Fibroblast of gingiva (primary cell): ENCODE data around the gene HLA-A.

Experiments used
- DNase-seq: peaks from one replicate; pipeline ENCODE4 v3.0.0-alpha.2; 2011; ENCODE audit warnings: low read depth

The HLA-A gene

DNA sequence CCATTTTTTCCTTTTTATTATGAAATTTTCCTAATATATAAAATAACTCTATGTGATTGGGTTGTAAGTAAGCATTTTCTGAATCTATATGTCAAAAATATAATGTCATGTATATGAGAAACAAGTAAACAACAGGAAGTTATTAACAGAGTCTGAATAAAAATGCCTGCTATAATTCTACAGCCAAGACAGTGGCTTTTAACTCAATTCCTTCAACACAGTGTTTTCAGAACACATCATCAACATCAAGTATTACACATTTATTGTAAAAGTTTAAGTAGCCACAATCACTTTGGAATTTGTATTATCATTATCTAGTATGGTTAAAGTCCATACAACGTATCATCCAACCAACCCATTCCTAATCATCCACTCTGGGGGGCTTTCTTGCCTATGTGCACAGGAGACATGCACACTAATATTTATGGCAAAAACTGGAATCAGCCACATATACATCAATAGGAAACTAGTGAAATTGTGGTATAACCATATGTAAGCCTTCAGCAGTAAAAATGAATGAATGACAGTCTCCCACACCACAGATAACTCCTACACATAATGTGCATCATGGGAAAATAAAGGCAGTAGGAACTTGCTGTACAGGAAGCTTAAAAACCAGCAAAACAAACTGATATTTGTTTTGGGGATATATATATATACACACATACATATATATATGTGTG, 6.9 kb upstream of the HLA-A start:
- no peak for DNase-seq

DNA sequence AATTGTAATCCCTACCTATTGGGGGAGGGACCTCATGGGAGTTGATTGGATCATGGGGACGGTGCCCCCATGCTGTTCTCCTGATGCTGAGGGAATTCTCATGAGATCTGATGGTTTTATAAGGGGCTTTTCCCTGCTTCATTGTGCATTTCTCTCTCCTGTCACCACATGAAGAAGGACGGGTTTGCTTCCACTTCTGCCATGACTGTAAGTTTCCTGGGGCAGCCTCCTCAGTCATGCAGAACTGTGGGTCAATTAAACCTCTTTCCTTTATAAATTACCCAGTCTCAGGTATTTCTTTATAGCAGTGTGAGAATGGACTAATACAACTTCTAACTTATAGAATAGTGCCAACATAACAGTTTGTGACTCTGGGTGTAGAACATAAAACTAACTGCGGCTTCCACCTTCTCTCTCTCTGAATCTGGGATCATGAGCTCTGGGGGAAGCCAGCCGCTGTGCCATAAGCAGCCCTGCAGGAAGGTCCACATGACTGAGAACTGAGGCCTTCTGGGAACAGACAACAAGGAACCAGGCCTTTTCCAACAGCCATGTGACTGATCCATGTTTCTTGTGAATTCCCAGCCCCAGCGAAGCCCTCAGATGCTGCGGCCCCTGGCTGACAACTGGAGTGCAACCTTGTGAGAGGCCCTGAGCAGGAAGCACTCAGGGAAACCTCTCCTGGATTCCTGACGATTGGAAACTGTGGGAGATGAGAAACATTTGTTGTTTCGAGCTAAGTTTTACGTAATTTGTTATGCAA, 3.4 kb upstream of the HLA-A start:
- no peak for DNase-seq

DNA sequence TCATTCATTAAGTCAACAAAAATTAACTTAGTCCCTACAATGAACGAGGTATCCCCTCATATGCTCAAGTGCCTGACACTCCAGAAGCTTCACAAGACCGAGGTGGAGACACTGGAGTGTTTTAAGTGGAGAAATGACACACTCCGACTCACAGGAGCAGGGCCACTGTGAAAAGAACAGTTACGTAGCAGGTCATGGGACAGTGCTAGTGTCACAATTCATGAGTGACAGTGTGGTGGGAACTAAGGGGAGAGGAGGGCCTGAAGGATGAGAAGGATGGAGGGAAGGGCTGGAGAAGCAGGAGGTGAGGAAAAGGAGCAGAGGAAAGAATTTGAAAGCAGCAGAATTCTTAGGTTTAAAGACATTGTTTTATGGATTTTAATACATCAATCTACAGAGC, 1.3 kb upstream of the HLA-A start:
- DNase-seq, result no peak

DNA sequence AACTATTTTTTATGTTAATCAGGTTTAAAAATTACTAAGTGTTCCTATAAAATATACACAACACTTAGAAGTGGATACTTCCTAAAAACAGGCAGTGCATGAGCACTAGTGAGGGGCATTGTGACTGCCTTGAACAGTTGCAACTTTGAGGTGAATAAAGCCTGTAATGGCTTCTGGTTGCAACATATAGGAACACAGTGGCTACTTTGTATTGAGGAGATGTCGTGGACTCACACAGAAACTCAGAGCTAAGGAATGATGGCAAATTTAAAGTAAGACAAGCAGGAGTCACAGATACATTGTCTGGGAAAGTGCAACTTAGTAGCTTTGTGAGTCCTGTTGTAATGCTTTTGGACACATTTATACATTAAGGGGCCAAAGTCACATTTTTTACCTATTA, 861 bp upstream of the HLA-A start:
- DNase-seq, result no peak

DNA sequence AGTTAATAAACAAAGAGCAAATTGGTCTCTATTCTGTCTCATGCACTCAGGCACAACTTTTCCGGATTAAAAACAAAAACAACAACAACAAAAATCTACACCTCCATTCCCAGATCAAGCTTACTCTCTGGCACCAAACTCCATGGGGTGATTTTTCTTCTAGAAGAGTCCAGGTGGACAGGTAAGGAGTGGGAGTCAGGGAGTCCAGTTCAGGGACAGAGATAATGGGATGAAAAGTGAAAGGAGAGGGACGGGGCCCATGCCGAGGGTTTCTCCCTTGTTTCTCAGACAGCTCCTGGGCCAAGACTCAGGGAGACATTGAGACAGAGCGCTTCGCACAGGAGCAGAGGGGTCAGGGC, 437 bp upstream of the HLA-A start:
- no peak for DNase-seq

DNA sequence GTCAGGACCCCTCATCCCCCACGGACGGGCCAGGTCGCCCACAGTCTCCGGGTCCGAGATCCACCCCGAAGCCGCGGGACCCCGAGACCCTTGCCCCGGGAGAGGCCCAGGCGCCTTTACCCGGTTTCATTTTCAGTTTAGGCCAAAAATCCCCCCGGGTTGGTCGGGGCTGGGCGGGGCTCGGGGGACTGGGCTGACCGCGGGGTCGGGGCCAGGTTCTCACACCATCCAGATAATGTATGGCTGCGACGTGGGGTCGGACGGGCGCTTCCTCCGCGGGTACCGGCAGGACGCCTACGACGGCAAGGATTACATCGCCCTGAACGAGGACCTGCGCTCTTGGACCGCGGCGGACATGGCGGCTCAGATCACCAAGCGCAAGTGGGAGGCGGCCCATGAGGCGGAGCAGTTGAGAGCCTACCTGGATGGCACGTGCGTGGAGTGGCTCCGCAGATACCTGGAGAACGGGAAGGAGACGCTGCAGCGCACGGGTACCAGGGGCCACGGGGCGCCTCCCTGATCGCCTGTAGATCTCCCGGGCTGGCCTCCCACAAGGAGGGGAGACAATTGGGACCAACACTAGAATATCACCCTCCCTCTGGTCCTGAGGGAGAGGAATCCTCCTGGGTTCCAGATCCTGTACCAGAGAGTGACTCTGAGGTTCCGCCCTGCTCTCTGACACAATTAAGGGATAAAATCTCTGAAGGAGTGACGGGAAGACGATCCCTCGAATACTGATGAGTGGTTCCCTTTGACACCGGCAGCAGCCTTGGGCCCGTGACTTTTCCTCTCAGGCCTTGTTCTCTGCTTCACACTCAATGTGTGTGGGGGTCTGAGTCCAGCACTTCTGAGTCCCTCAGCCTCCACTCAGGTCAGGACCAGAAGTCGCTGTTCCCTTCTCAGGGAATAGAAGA, 978 bp downstream of the HLA-A start:
- no peak for DNase-seq

DNA sequence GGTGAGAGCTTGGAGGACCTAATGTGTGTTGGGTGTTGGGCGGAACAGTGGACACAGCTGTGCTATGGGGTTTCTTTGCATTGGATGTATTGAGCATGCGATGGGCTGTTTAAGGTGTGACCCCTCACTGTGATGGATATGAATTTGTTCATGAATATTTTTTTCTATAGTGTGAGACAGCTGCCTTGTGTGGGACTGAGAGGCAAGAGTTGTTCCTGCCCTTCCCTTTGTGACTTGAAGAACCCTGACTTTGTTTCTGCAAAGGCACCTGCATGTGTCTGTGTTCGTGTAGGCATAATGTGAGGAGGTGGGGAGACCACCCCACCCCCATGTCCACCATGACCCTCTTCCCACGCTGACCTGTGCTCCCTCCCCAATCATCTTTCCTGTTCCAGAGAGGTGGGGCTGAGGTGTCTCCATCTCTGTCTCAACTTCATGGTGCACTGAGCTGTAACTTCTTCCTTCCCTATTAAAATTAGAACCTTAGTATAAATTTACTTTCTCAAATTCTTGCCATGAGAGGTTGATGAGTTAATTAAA, 3.0 kb downstream of the HLA-A start:
- DNase-seq, result no peak

DNA sequence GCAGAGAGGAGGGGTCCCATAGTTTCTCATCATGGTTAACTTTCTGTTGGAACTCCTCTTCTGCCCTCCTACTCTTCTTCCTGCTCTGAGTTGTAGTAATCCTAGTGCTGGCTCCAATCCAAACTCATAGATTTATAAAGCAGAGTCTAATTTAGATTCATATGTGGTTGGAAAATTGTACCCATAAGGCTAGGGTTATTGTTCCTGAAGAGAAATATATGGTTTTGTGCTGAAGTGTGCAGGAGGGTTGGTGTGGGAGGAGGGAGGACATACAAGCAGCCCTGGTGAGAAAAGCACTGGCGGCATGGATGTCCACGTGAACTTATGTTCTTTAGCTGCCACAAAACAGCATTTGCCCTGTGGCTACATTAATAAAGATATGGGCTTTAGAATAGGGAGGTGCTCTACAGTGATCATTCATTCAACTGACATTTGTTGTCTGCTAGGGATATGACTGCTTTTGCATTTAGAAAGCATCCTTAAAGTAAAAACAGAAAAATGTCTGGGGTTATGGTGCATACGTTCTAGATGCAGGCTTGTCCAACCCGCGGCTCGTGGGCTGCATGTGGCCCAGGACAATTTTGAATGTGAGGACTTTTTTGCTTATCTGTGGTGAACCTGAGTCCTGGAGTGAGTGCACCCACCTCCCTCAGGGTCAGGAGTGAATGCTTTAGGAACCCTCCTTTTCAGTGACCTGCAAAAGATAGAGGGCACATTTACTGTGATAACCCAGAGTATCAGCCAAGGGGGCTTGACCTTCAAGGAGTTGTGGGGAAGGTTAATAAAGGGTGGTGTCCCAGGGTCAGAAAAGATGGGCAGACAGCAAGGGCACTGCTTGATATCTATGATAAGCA, 4.1 kb downstream of the HLA-A start:
- DNase-seq, result no peak

DNA sequence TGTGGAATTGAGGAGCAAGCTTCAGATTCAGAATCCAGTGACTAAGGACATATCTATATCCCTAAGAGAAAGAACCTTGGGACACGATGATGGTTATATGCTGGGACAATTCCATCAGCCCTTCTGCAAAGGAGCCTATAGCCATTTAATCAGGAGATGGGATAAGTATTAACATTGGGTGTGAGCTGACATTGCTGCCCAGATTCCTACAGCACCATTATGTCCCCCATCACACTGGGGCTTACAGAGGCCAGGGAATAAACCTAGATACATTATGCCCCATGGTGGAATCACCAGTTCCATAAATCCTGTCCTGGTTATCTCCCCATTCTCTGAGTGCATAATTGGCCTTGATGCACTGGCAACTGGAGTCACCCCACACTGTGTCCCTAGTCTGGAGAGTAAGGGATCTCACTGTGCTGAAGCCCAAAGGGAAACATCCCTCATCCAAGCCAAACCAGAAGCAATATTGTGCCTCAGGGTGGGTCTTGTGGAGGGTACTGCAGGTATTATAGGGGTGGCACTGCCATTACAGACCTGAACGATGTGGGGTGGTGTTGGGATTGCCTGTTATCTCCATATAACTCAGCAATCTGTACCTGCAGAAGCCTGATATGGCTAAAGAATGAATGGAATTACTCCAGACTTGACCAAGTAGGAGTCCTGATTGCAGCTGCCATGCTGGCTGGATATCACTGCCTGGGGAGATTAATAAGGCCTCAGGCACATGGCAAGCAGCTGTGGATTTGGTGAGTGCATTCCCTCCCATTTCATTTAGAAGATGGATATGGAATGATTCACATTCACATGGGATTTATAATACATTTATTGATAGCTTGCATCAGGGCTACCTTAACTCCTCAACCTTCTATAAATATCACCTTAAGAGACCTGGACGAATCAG, 5.0 kb downstream of the HLA-A start:
- no peak for DNase-seq

DNA sequence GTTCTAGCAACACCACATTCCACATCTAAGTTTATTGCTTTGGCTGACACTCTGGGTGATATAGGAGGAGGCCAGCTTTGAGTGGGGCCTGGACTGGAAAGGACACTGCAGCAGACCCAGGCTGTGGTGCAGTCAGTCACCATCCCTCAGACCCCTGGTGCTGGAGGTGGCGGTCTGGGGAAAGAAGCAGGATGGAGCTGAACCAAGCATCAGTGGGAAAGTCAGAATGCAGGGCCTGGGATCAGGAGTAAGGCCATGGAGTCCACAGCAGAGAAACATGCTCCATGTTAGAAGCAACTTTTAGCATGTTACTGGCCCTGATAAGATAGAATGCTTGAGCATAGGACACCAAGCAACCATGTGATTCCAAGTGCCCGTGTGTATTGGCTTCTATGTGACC, 5.9 kb downstream of the HLA-A start:
- no peak for DNase-seq

DNA sequence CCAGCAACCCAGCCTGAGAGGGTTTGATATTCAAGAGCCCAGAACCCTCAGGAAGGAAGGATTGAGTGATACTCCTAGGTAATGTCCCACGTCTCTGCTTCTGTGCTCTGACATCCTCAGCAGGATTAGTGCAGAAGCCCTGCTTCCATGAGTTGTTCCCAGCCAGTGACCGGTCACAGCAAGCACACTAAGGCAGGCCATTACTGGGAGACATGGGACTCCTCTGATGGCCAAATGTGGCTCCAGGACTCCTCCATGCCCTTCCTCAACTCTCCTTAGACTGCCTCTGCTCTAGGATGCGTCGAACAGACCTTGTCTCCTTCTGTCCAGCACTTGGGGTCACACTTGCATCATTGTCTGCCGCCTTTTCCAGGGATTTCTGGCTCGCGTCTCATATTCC, 7.6 kb downstream of the HLA-A start:
- DNase-seq, result no peak

DNA sequence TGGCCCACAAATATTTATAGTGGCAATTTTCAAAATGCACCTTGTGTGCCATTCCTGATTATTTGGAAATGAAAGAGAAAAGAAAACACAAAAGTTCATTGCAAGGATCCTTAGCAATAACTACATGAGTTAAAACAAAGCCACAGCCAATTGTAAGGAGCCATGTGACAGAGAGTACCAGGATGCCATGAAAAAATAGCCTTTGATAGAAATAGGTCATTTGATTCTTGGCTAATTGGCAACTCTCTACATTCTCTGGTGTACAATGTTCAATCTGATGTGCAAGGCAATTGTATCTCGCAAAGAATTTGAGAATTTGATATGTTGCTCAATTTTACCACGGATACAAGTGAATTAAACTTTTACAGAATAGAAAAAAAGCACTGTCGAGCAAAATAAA, 9.6 kb downstream of the HLA-A start:
- no peak for DNase-seq

DNA sequence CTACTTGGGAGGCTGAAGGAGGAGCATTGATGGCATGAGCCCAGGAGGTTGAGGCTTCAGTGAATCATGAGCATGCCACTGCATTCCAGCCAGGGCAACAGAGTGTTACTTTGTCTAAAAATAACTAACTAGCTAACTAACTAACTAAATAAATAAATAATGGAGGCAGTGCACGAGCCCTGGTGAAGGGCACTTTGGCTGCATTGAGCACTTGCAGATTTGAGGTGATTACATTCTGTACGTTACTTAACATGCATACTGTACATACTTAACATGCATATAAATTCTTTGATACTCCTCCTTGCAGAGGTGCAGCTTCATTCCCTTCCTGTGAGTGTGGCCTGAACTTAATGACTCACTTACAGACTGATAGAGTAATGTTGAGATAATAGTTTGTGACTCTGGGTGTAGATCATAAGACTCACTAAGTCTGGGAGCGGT, 10.7 kb downstream of the HLA-A start:
- peak; percentile 25 for DNase-seq

DNA sequence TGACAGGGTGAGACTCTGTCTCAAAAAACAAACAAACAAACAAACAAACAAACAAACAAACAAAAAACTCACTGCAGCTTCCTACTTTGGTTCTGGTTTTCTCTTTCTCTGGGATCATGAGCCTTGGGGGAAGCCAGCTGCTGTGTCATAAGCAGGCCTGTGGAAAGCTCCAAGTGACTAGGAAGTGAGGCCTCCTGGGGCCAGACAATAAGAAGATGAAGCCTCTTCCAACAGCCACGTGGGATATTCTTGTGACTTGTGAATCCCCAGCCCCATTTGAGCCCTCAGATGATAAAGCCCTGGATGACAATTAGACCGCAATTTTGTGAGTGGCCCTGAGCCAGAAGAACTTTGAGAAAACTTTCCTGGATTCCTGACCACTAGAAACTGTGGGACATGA, 11.4 kb downstream of the HLA-A start:
- no peak for DNase-seq

DNA sequence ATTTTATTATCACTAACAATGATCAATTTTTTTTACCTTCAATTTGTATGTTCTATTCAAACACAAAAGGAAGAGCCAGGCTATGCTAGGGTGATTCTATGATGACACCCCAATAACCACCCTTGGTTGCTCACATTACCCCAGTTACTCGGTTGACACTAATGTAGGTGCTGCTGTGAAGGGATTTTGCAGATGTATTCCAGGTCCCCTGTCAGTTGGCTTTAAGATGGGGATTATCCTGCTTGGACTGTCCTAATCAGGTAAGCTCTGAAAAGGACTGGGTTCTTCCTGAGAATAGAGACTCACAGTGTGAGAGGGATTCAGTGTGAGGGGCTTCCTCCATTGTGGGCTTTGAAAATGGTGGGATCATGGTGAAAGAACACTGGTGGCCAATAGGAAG, 11.9 kb downstream of the HLA-A start:
- DNase-seq, result no peak

DNA sequence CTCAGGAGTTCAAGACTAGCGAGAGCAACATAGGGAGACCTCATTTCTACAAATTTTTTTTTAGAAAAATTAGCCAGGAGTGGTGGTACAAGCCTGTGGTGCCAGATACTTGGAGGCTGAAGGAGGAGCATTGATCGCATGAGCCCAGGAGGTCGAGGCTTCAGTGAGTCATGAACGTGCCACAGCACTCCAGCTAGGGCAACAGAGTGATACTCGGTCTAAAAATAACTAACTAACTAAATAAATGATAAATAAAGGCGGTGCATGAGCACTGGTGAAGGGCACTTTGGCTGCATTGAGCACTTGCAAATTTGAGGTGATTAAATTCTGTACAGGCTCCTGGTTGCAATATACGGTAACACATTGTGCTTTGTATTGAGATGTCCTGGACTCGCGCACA, 13.5 kb downstream of the HLA-A start:
- DNase-seq, result no peak

DNA sequence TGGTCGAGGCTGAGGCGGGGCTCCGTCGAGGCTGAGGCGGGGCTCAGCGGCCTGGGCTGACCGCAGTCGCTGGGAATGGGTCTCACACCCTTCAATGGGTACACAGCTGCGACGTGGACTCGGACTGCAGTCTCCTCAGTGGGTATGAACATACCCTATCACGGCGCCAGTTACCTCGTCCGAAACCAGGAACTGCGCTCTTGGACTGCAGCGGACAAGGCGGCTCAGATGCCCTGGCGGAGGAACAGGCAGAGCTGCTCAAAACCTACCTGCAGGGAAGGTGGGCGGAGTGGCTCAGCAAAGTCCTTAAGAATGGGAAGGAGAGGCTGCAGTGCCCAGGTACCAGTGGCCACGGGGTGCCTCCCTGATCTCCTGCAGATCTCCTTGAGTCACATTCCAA, 14.2 kb downstream of the HLA-A start:
- no peak for DNase-seq

DNA sequence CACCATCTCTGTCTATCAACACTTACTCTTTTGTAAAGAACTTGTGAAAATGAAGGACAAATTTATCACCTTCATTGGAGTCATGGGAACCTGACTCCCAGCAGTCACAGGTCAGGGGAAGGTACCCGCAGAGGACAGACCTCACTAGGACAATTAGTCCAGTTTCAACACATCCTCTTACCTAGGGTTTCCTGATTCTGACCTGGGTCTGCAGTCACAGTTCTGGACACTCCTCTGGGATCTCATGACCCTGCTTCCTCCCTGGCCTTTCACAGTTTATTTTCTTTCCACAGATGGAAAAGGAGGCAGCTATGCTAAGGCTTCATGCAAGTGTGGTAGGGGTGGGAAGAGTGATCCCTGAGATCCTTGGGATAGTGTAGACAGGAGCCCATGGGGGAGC, 15.7 kb downstream of the HLA-A start:
- DNase-seq, result no peak

DNA sequence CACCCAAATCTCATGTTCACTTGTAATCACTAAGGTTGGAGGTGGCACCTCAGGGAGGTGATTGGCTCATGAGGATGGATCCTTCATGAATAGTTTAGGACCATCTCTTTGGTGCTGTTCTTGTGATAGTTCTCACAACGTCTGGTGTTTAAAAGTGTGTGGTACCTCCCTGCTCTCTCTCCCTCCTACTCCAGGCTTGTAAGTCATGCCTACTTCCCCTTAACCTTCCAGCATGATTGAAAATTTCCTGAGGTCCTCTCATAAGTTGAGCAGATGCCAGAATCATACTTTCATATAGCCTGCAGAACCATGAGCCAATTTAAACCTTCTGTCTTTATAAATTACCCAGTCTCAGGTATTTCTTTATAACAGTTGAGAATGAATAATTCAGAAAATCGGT, 16.6 kb downstream of the HLA-A start:
- no peak for DNase-seq

DNA sequence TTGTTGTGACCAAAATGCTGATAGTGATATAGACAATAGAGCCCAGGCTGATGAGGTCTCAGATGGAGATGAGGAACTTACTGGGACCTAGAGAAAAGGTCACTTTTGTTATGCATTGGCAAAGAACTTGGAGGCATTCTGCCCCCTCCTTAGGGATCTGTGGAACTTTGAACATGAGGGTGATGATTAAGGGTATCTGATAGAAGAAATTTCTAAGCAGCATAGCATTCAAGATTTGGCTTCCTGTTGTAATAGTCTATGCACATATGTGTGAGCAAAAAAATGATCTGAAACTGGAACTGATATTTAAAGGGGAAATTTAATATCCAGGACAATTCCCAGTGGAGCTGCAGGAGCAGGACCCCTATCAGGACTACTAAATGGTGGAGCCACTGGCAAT, 17.1 kb downstream of the HLA-A start:
- no peak for DNase-seq

DNA sequence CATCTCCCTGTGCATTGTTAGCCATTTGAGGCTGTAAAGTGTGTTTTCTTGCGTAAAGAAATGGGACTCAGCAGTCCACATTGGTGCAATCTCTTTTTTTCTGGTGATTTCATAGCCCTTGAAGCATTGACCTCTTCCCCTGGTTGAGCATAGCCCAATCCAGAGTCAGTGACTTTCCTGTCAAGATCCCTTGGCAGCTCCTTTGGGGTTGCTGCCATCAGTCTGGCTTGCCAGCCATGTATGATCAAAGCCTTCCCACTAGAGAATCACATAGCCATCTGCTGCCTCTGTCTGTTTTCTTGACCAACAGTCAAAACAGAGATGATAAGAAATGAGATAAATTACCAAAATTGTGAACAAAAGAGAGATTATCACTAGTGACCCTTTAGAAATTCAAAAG, 19.6 kb downstream of the HLA-A start:
- no peak for DNase-seq
